Esophagus muscularis mucosa (tissue), 4 donors: ENCODE measurements around the gene MAP2.

Experiments
- EP300 ChIP-seq: sonication (generic); formaldehyde crosslinking; IDR thresholded peaks from one replicate; pipeline ENCODE4 v1.6.1; 2017; ENCODE audit warnings: antibody characterized with exemption
- POLR2A ChIP-seq: fragments of 450-650 bp; IDR thresholded peaks from one replicate; pipeline ENCODE4 v1.6.1; 2017; ENCODE audit warnings: antibody characterized with exemption, moderate library complexity, mild to moderate bottlenecking, low read depth
- POLR2AphosphoS5 ChIP-seq, 2 donors: sonication (generic); formaldehyde crosslinking; IDR thresholded peaks; one replicate each; pipeline ENCODE4 v1.6.1; 2017; ENCODE audit warnings: antibody characterized with exemption in 2 of 2
- TF ChIP-seq, protein P1 (sequence below), 3 experiments: fragments of 200-600 bp in 2 of 3; fragments of 450-650 bp in 1 of 3; sonication (generic) in 2 of 3; IDR thresholded peaks; one replicate each; pipeline ENCODE4 v1.5.1; 2017 to 2019; ENCODE audit warnings: antibody characterized with exemption in 3 of 3, mild to moderate bottlenecking in 2 of 3, moderate library complexity in 1 of 3

DNA sequence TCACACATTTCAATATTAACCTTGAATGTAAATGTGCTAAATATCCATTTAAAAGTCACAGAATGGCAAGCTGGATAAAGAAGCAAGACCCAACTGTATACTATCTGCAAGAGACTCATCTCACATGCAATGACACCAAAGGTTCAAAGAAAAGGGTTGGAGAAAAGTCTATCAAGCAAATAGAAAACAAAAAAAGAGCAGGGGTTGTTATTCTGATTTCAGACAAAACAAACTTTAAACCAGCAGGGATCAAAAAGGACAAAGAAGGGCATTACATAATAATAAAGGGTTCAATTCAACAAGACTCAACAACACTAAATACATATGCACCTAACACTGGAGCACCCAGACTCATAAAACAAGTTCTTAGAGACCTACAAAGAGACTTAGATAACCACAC lies 333.3 kb downstream of the MAP2 start:
- TF ChIP-seq POLR2AphosphoS5 (IDR thresholded peaks at IDR 0.05) (no peak), POLR2A (no peak), EP300 (no peak)
- TF ChIP-seq, protein P1, sequence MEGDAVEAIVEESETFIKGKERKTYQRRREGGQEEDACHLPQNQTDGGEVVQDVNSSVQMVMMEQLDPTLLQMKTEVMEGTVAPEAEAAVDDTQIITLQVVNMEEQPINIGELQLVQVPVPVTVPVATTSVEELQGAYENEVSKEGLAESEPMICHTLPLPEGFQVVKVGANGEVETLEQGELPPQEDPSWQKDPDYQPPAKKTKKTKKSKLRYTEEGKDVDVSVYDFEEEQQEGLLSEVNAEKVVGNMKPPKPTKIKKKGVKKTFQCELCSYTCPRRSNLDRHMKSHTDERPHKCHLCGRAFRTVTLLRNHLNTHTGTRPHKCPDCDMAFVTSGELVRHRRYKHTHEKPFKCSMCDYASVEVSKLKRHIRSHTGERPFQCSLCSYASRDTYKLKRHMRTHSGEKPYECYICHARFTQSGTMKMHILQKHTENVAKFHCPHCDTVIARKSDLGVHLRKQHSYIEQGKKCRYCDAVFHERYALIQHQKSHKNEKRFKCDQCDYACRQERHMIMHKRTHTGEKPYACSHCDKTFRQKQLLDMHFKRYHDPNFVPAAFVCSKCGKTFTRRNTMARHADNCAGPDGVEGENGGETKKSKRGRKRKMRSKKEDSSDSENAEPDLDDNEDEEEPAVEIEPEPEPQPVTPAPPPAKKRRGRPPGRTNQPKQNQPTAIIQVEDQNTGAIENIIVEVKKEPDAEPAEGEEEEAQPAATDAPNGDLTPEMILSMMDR (IDR thresholded peaks at IDR 0.05) = no peak
